Lower lobe of right lung (tissue), 2 donors: ENCODE results near the gene ZGRF1. TPM values are rescaled to one million over a fixed set of nuclear protein-coding genes. Genes with fewer than 3 reads are reported as not detected.
"Not testable (repeated sequence)": the region's sequence is repeated elsewhere in the genome, so short reads cannot be mapped to it uniquely, and the experiment has no call there.

Source experiments
- ATAC-seq, 2 donors: fragments of 200-7000 bp; cut with Tn5 transposase; one replicate each; pipeline ENCODE4 v1.9.1; 2020 to 2022; ENCODE audit warnings: mild to moderate bottlenecking in 2 of 2, moderate library complexity in 2 of 2
- DNase-seq: peaks from one replicate; pipeline ENCODE4 v3.0.0-alpha.2; 2020
- H3K27ac ChIP-seq: fragments of 200-600 bp; one replicate; pipeline ENCODE4 v1.8.0; 2022
- H3K27me3 ChIP-seq: fragments of 200-600 bp; one replicate; pipeline ENCODE4 v1.8.0; 2022; ENCODE audit warnings: low read depth
- H3K36me3 ChIP-seq: fragments of 200-600 bp; one replicate; pipeline ENCODE4 v1.8.0; 2022; ENCODE audit warnings: mild to moderate bottlenecking
- H3K4me1 ChIP-seq: fragments of 200-600 bp; one replicate; pipeline ENCODE4 v1.8.0; 2022
- H3K4me3 ChIP-seq: fragments of 200-600 bp; one replicate; pipeline ENCODE4 v1.8.0; 2022; ENCODE audit warnings: mild to moderate bottlenecking
- H3K9me3 ChIP-seq: fragments of 200-600 bp; one replicate; pipeline ENCODE4 v1.8.0; 2022
- CTCF ChIP-seq: fragments of 200-600 bp; IDR thresholded peaks from one replicate; pipeline ENCODE4 v1.8.0; 2022; ENCODE audit warnings: antibody characterized with exemption, mild to moderate bottlenecking
- intact Hi-C: fragments of 100-400 bp; cut with DNase I; formaldehyde crosslinking; loops from one replicate; pipeline ENCODE4 v1.11.0; 2022
- total RNA-seq: library from RNA; stranded (reverse); fragmentation: NEBNext Ultra II Directional; extraction: Animal tissue kit (Norgen Biotek cat#: 25700); gene quantifications from one replicate; pipeline ENCODE4 v1.2.1, GENCODE V29; 2021
- donor health status: DM: no; HTN: yes; CAD: no; lungs with severe emphysema.

ZGRF1 gene
- total RNA-seq, 1 donor from 2014 or later = 5.7 TPM

- no peak overlapping the region for H3K4me3 ChIP-seq
- H3K27me3 ChIP-seq = peaks cover 58% of the 10 kb centered on the region
- no peaks in the 10 kb centered on the region for H3K9me3 ChIP-seq
- intact Hi-C loops = loop anchor here (10.0 kb wide), 1 partner anchor 201 kb away; no protein-coding TSS in a partner anchor
- no peak for DNase-seq
- no peak for ATAC-seq
- H3K27ac ChIP-seq = no peak overlapping the region
- TF ChIP-seq CTCF = no peak
- H3K4me1 ChIP-seq = peaks cover 18% of the 10 kb centered on the region
- no peaks in the 10 kb centered on the region for H3K36me3 ChIP-seq
These were observed 110.6 kb downstream of the ZGRF1 start for GRCh38 chr4:112526061-112526460.

GRCh38 chr4:112523764-112524505, 112.8 kb downstream of the ZGRF1 start:
- H3K36me3 ChIP-seq = no peaks in the 10 kb centered on the region
- peak overlapping the region; percentile 50 for H3K4me3 ChIP-seq
- peak; percentile 91 to 92 for ATAC-seq
- peak; percentile 70 for DNase-seq
- H3K27me3 ChIP-seq = peaks cover 73% of the 10 kb centered on the region
- intact Hi-C loops = loop anchor here (10.0 kb wide), 1 partner anchor 199 kb away; no protein-coding TSS in a partner anchor
- no peak overlapping the region for H3K27ac ChIP-seq
- peak; percentile 76 for TF ChIP-seq CTCF
- no peaks in the 10 kb centered on the region for H3K9me3 ChIP-seq
- peaks cover 18% of the 10 kb centered on the region for H3K4me1 ChIP-seq

GRCh38 chr4:112523008-112523721, 113.5 kb downstream of the ZGRF1 start:
- H3K27me3 ChIP-seq = peaks cover 81% of the 10 kb centered on the region
- H3K4me3 ChIP-seq = peak overlapping the region; percentile 50
- peak; percentile 47 to 62 for ATAC-seq
- intact Hi-C loops = loop anchor here (10.0 kb wide), 1 partner anchor 198 kb away; no protein-coding TSS in a partner anchor
- H3K36me3 ChIP-seq = no peaks in the 10 kb centered on the region
- H3K27ac ChIP-seq = no peak overlapping the region
- TF ChIP-seq CTCF = no peak
- peaks cover 18% of the 10 kb centered on the region for H3K4me1 ChIP-seq
- no peak for DNase-seq
- no peaks in the 10 kb centered on the region for H3K9me3 ChIP-seq

GRCh38 chr4:112522431-112522830, 114.3 kb downstream of the ZGRF1 start:
- ATAC-seq, DNase-seq, H3K9me3 ChIP-seq, H3K36me3 ChIP-seq, H3K4me3 ChIP-seq, H3K27ac ChIP-seq: not testable (repeated sequence)
- peaks cover 88% of the 10 kb centered on the region for H3K27me3 ChIP-seq
- intact Hi-C loops = loop anchor here (10.0 kb wide), 1 partner anchor 198 kb away; no protein-coding TSS in a partner anchor
- peaks cover 19% of the 10 kb centered on the region for H3K4me1 ChIP-seq

- no peaks in the 10 kb centered on the region for H3K9me3 ChIP-seq
- H3K27me3 ChIP-seq = peaks cover 89% of the 10 kb centered on the region
- ATAC-seq (no peak), DNase-seq (no peak)
- peaks cover 30% of the 10 kb centered on the region for H3K4me1 ChIP-seq
- H3K27ac ChIP-seq = no peak overlapping the region
- intact Hi-C loops = loop anchor here (10.0 kb wide), 1 partner anchor 197 kb away; no protein-coding TSS in a partner anchor
- H3K4me3 ChIP-seq = no peak overlapping the region
- no peak for TF ChIP-seq CTCF
- no peaks in the 10 kb centered on the region for H3K36me3 ChIP-seq
These were observed 115.3 kb downstream of the ZGRF1 start for GRCh38 chr4:112521123-112522023.
